Ureter (tissue), 1 donor: Measurements from ENCODE around the gene RRP8. TPM values are rescaled to one million over a fixed set of nuclear protein-coding genes. Genes with fewer than 3 reads are reported as not detected.
A peak's percentile ranks its signal among the peaks of the same experiment; 100 is the strongest.

ENCODE experiments used
- DNase-seq: peaks from one replicate; pipeline ENCODE4 v3.0.0-alpha.2; 2020; ENCODE audit warnings: low spot score
- total RNA-seq: library from RNA; stranded (reverse); gene quantifications from one replicate; pipeline ENCODE4 v1.2.4, GENCODE V29; 2023
- donor health status: DM: yes; HTN: yes; CAD: no.

The RRP8 gene
- 28.0 TPM for total RNA-seq

- peak; percentile 94 for DNase-seq
Measured at GRCh38 chr11:6603287-6604080, at the start of gene RRP8, which contains the start of gene ILK. RRP8 (minus strand) TSS chr11:6603616; CDS start chr11:6603502, 114 bp downstream. ILK (plus strand) TSS chr11:6603774; CDS start chr11:6604272, 498 bp downstream.

- no peak for DNase-seq
Measured at GRCh38 chr11:6653097-6653496, 49.7 kb upstream of the RRP8 start.

- DNase-seq: no peak
Measured at GRCh38 chr11:6652182-6652581, 48.8 kb upstream of the RRP8 start.

GRCh38 chr11:6650980-6651379 is 47.6 kb upstream of the RRP8 start:
- DNase-seq: no peak

GRCh38 chr11:6650104-6650503 is 46.7 kb upstream of the RRP8 start:
- no peak for DNase-seq

GRCh38 chr11:6648501-6648900 is 45.1 kb upstream of the RRP8 start:
- DNase-seq: no peak

- no peak for DNase-seq
Measured at GRCh38 chr11:6647836-6648235, 44.4 kb upstream of the RRP8 start.

GRCh38 chr11:6646918-6647679 is 43.7 kb upstream of the RRP8 start:
- no peak for DNase-seq

GRCh38 chr11:6646576-6646917 is 43.1 kb upstream of the RRP8 start:
- no peak for DNase-seq

- no peak for DNase-seq
Measured at GRCh38 chr11:6646071-6646470, 42.7 kb upstream of the RRP8 start.

GRCh38 chr11:6642957-6643356 is 39.5 kb upstream of the RRP8 start:
- no peak for DNase-seq

- no peak for DNase-seq
Measured at GRCh38 chr11:6640985-6641701, 37.7 kb upstream of the RRP8 start.

GRCh38 chr11:6640036-6640984 is 36.9 kb upstream of the RRP8 start:
- DNase-seq: no peak

- DNase-seq: no peak
Measured at GRCh38 chr11:6638429-6638828, 35.0 kb upstream of the RRP8 start.

- no peak for DNase-seq
Measured at GRCh38 chr11:6637871-6638270, 34.5 kb upstream of the RRP8 start.

GRCh38 chr11:6636480-6636879 is 33.1 kb upstream of the RRP8 start:
- DNase-seq: no peak

GRCh38 chr11:6635082-6635932 is 31.9 kb upstream of the RRP8 start:
- no peak for DNase-seq

GRCh38 chr11:6634534-6634933 is 31.1 kb upstream of the RRP8 start:
- DNase-seq: no peak

- no peak for DNase-seq
Measured at GRCh38 chr11:6633422-6634408, 30.3 kb upstream of the RRP8 start.
